Embryonic facial prominence (tissue), 1 donor: Measurements from ENCODE around the gene ABHD11.
"Not testable (repeated sequence)": the region's sequence is repeated elsewhere in the genome, so short reads cannot be mapped to it uniquely, and the experiment has no call there.

Experiments used
- DNase-seq: peaks from one replicate; pipeline ENCODE4 v3.0.0-alpha.2; 2016; ENCODE audit errors: extremely low spot score

The ABHD11 gene

DNA sequence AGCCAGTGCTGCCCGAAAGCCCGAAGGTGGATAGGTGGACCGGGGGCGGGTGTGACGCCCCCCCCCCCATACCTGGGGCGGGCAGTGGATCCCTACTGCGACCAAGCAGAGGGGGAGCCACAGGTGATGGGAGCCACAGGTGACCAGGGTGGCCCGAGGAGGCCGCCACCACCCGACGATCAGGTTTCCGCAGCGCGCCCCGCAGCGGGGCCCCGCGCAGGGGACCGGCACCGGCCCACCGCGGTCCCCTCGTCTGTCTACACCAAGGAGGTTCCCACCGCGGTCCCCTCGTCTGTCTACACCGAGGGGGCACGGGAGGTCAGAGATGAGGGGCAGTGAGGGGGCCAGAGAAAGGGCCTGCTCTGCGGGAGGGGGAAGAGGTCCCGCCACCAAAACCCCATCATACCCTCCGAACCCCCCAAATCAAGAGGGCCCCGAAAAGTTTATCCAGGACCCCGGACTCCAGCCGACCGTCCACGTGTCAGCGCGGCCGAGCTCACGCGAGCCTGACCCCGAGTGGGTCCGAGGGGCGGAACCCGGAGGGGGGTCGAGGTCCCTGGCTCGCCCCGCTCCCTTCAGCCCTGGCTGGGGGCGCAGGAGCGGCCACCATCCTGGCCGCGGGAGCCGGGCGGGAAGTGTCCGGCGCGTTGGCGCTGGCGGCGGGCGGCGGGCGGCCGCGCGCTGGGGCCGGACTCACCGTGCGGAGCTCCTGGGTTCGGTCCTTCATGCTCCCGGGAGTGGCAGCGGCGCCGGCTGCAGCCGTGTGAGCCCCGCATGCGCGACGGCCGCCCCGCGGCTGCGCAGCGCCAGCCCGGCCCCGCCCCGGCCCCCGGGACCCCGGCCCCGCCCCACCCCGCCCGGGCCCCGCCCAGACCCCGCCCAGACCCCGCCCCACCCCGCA, 19.4 kb downstream of the ABHD11 start, which contains the start of gene STX1A:
Gene STX1A (minus strand): TSS at position 765 of the 901 bp plus-strand sequence. CDS start 38 bp downstream, at position 727.
- no peak for DNase-seq

GRCh38 chr7:73718438-73718881, 20.1 kb downstream of the ABHD11 start:
- no peak for DNase-seq

DNA sequence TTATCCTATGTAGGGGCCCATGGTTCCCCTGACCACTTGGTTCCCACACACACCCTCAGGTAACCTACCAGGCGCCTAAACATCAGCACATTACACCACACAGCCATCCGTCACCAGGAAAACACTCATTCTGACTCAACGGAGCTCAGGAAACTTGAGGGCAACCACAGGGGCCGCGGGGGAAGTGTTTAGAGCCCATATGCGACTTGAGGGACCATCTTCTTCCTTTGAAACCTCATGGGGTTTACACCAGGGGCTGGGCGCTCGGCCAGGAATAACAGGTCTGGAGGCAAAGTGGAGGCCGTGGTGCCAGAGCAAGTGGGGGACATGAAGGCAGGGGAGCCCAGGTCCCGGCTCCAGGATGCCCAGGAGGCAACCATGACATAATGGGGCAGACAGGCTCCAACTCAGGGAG, 20.6 kb downstream of the ABHD11 start:
- no peak for DNase-seq

DNA sequence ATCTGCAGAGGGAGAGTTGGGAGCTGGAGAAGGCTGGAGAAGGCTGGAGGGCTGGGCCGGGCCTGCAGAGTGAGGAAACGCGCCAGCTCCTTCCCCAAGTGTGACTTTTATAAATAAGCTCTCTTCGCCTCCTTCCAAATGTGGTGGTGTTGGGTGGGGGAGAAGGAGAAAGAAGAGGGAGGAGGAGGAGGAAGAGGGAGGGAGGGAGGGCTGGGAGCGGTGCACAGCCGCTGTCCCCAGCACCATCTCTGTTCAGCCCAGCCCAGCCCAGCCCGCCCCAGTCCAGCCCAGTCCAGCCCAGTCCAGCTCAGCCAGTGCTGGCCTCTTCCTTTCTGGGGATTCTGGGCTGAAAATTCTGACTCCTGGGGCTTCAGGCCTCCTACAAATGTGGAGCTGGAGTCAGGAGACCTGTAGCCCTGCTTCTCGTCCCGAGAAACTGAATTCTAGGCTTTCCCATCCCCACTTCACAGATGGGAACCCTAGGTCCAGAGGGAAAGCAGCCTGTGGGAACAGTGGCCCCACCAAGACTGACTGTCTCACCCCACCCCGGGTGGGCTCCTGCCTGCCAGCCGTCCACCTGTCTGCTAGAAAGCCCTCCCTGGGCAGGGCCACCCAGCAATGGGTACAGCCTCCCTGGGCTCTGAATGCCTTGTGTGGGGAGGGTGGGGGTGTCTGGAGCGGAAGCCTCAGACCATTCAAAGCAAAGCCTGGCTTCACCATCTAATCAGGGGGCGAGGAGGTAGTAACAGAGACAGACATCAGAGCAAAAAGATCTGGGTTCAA, 21.4 kb downstream of the ABHD11 start:
- no peak for DNase-seq

DNA sequence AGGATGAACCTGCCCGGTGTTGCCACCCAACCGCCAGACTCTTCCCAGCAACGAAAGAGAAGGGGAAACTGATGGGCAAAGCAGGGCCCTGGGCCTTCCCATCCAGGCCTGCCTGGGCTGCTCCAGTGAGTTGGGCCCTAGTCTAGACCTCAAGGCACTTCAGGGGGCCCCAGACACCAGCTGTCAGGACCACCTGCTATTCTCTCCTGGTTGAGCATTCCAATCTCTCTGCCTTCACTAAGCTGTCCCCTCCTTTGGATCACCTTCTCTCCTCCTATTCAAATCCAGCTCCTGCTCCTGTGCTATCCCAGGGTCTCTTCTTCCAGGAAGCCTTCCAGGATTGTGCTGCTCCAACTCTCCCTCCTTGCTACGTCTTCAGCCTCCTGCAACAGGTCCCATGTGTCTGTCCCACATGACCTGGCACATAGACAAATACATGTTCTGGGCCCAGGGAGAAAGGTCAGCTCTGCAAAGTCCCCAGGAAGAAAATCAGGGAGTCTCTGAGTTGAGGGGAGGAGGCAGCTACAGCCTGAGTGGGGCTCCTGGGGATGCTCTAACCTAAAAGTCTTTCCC, 22.2 kb downstream of the ABHD11 start:
- no peak for DNase-seq

GRCh38 chr7:73715648-73716317, 22.8 kb downstream of the ABHD11 start:
- no peak for DNase-seq

DNA sequence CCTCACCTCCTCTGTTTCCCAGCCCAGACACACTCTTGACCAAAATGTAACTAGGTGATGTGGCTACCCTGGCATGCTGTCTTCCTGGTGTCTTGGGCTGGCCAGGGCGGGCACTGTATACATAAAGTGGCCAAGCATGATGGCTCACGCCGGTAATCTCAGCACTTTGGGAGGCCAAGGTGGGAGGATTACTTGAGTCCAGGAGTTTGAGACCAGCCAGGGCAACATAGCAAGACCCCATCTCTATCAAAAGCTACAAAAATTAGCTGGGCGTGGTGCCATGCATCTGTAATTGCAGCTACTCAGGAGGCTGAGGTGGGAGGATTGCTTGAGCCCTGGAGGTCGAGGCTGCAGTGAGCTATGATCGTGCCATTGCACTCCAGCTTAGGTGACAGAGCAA, 25.3 kb downstream of the ABHD11 start:
- DNase-seq, result not testable (repeated sequence)

DNA sequence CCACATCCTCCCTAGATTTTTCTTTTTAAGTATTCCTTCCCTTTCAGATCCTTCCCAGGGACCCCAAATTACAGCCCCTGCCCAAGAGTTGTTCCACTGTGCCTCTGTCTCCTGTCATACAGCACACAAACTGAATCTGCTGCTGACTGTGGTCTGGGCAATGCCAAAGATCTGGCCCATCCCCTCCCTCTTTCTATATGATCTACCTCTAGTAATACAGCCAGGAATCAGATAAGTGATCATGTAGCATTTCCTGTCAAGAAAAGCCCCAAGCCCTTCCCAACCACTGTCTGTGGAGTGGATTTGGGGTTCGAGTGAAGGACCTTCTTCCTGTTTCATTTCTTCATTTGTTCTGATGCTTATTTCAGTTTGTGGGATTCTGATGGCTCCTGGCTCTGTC, 25.8 kb downstream of the ABHD11 start:
- no peak for DNase-seq

- no peak for DNase-seq
Measured at GRCh38 chr7:73708961-73709549, 29.5 kb downstream of the ABHD11 start.

GRCh38 chr7:73707045-73707631, 31.5 kb downstream of the ABHD11 start:
- no peak for DNase-seq

GRCh38 chr7:73706126-73707044, 32.2 kb downstream of the ABHD11 start:
- no peak for DNase-seq

DNA sequence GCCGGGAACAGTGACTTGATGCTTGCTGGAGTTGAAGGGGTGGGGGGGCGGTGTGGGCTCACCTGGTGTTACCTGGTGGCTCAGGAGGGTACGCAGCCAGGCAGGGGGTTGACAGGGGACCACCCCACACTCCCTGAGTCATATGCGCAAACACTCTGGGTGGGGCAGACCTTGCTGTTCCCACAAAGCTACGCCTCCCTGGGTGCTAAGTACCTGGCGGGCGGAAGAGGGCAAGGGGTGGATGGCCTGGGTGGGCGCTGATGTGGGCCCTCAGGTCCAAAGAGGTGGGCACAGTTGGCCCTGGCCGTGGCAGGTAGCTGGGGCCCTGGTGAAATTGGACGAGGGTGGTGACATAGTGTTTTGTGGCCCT, 33.1 kb downstream of the ABHD11 start:
- no peak for DNase-seq

- DNase-seq, result no peak
Measured at GRCh38 chr7:73704640-73705550, 33.7 kb downstream of the ABHD11 start.

- DNase-seq, result peak; percentile 34
Measured at GRCh38 chr7:73703757-73704639, 34.6 kb downstream of the ABHD11 start.

GRCh38 chr7:73703225-73703624, 35.4 kb downstream of the ABHD11 start:
- DNase-seq, result no peak

DNA sequence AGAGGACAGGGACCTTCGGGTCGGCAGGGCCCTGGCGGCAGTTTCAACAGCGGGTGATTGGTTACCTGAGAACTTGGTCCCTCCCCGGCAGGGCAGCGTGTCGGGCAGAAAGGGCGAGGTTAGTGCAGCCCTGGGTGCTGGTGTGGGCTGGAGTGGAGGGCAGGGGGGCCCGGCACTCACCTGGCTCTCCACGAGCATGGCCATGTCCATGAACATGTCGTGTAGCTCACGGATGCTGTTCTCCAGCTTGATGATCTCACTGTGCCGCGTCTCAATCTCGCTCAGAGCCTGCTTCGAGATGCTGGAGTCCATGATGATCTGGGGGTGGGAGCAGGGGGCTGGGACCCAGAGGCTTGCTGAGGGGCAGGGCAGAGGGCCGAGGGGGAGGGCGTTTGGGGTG, 35.9 kb downstream of the ABHD11 start:
- DNase-seq, result no peak

GRCh38 chr7:73702226-73702625, 36.4 kb downstream of the ABHD11 start:
- no peak for DNase-seq
